ENCODE data around the gene CLDN16. TPM values are rescaled to one million over a fixed set of nuclear protein-coding genes. Genes with fewer than 3 reads are reported as not detected.

The CLDN16 gene
- polyA plus RNA-seq, 1 donor (not counting 4 experiments of a cell fraction or from before 2014, with no cell fraction given) = 0.88 TPM

DNA sequence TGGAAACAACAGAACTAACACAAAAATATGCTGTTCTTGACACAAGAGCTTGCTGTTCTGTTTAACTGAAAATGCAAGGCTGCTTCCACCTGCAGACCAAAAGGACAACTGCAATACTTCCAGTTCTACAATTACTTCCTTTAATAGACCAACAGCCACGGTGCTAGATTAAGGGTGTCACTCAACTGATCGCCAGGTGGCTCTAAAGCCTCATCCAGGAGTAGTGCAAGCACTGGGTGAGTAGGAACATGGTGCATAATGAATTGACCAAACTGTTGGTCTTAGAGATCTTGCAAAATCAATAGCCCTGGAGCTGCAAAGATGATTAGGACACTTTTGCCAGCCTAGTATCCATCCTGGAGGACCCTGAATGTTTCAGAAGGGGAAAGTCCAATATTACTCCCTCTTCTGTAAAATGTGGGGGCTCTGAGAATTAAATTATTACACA, 3.6 kb upstream of the CLDN16 start:
- H3K4me3 ChIP-seq (ENCODE audit: control insufficient read depth in 2 of 3, extremely low read depth in 1 of 3, insufficient read depth in 2 of 3, low read depth in 1 of 3, low read length in 3 of 3) = no peak overlapping the region
- FAIRE-seq = peak; percentile 99
- dilution Hi-C loops (cut with MboI; ENCODE audit: extremely low pct_ligation_motif_present, low sequenced_read_pairs) = no loop called here
- H3K4me2 ChIP-seq (ENCODE audit: control insufficient read depth, extremely low read depth, insufficient read depth, low read depth, low read length) = no peak overlapping the region
- no peaks in the 10 kb centered on the region for H3K27me3 ChIP-seq (ENCODE audit: control insufficient read depth, extremely low read depth, insufficient read depth, low read length)
- DNase-seq (ENCODE audit: low read depth, low spot score) = peak; percentile 76
- no peak overlapping the region for H3K9ac ChIP-seq (ENCODE audit: control insufficient read depth, extremely low read depth, insufficient read depth, low read length)
- TF ChIP-seq, protein P1, sequence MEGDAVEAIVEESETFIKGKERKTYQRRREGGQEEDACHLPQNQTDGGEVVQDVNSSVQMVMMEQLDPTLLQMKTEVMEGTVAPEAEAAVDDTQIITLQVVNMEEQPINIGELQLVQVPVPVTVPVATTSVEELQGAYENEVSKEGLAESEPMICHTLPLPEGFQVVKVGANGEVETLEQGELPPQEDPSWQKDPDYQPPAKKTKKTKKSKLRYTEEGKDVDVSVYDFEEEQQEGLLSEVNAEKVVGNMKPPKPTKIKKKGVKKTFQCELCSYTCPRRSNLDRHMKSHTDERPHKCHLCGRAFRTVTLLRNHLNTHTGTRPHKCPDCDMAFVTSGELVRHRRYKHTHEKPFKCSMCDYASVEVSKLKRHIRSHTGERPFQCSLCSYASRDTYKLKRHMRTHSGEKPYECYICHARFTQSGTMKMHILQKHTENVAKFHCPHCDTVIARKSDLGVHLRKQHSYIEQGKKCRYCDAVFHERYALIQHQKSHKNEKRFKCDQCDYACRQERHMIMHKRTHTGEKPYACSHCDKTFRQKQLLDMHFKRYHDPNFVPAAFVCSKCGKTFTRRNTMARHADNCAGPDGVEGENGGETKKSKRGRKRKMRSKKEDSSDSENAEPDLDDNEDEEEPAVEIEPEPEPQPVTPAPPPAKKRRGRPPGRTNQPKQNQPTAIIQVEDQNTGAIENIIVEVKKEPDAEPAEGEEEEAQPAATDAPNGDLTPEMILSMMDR (optimal IDR thresholded peaks at IDR 0.05 in 1 of 3, IDR thresholded peaks at IDR 0.05 in 1 of 3, conservative IDR thresholded peaks at IDR 0.05 in 1 of 3; ENCODE audit: extremely low read depth in 1 of 3, insufficient read depth in 2 of 3, low read length in 3 of 3) = peak; percentile 75 to 99 (median 93)
- no peak for TF ChIP-seq EZH2 (IDR thresholded peaks at IDR 0.05; ENCODE audit: low read length)
- H3K4me1 ChIP-seq (ENCODE audit: control insufficient read depth, extremely low read depth, insufficient read depth, low read length) = peaks cover 44% of the 10 kb centered on the region
- no peaks in the 10 kb centered on the region for H3K79me2 ChIP-seq (ENCODE audit: control insufficient read depth, insufficient read depth, low read length)
- H3K27ac ChIP-seq (ENCODE audit: control insufficient read depth, insufficient read depth, low read length) = peak overlapping the region; percentile 91
- no peaks in the 10 kb centered on the region for H4K20me1 ChIP-seq (ENCODE audit: control insufficient read depth, extremely low read depth, insufficient read depth, low read length)
- H3K36me3 ChIP-seq (ENCODE audit: control insufficient read depth in 2 of 2, extremely low read depth in 1 of 2, insufficient read depth in 2 of 2, low read length in 2 of 2) = no peaks in the 10 kb centered on the region
- H3K9me3 ChIP-seq (ENCODE audit: control insufficient read depth, low read depth, low read length) = no peaks in the 10 kb centered on the region
- no peak overlapping the region for H2AFZ ChIP-seq (ENCODE audit: control insufficient read depth, low read length)
- no peaks in the 10 kb centered on the region for H3K9me1 ChIP-seq (ENCODE audit: control insufficient read depth, extremely low read depth, insufficient read depth, low read length)

DNA sequence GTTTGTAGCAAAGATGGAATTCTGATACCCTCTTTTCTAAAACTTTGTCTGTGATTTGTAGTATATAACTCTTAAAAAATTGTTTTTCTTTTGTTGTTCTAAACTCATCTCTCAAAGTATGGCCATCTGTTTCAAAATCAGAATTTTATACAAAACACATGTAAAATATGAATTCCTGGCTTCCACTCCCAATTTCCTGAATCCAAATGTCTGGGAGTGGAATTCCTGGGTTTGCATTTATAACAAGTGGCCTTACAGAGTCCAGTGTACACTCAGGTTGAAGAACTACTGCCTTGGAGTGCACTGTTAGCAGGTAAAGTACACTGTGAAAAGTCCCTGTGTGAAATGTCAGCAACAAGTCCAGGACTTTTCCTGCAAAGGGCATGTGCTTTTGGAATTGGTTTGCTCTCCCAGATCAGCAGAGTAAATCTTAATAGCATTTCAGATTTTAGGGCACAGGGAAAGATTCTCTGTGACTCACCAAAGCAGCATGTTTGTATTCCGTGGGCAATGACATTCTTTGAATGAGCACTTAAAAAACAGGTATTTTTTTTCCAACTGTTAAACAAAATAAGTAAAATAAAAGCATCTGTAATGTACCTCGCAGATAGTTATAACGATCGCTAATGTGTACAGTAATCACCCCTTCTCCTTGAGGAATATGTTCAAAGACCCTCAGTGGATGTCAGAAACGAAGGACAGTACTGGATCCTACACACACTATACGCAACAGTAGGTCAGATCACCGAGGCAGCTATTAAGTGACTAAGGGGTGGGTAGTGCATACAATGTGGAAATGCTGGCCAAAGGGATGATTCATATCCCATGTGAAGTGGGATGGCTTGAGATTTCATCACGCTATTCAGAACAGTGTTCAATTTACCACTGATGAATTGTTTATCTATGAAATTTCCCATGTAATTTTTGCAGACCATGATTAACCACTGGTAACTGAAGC, 2.0 kb upstream of the CLDN16 start:
- peak overlapping the region in 1 of 3 experiments; percentile 24 for H3K4me3 ChIP-seq (ENCODE audit: control insufficient read depth in 2 of 3, extremely low read depth in 1 of 3, insufficient read depth in 2 of 3, low read depth in 1 of 3, low read length in 3 of 3)
- FAIRE-seq (peak; percentile 100), DNase-seq (ENCODE audit: low read depth, low spot score) (peak; percentile 58)
- H3K79me2 ChIP-seq (ENCODE audit: control insufficient read depth, insufficient read depth, low read length) = no peaks in the 10 kb centered on the region
- peak overlapping the region; percentile 89 for H3K27ac ChIP-seq (ENCODE audit: control insufficient read depth, insufficient read depth, low read length)
- peak overlapping the region; percentile 74 for H3K4me2 ChIP-seq (ENCODE audit: control insufficient read depth, extremely low read depth, insufficient read depth, low read depth, low read length)
- H3K4me1 ChIP-seq (ENCODE audit: control insufficient read depth, extremely low read depth, insufficient read depth, low read length) = peaks cover 42% of the 10 kb centered on the region
- TF ChIP-seq, protein P1 (optimal IDR thresholded peaks at IDR 0.05 in 1 of 3, IDR thresholded peaks at IDR 0.05 in 1 of 3, conservative IDR thresholded peaks at IDR 0.05 in 1 of 3; ENCODE audit: extremely low read depth in 1 of 3, insufficient read depth in 2 of 3, low read length in 3 of 3) = no peak
- no peak for TF ChIP-seq EZH2 (IDR thresholded peaks at IDR 0.05; ENCODE audit: low read length)
- dilution Hi-C loops (cut with MboI; ENCODE audit: extremely low pct_ligation_motif_present, low sequenced_read_pairs) = no loop called here
- no peaks in the 10 kb centered on the region for H3K9me3 ChIP-seq (ENCODE audit: control insufficient read depth, low read depth, low read length)
- peak overlapping the region; percentile 11 for H3K9ac ChIP-seq (ENCODE audit: control insufficient read depth, extremely low read depth, insufficient read depth, low read length)
- H2AFZ ChIP-seq (ENCODE audit: control insufficient read depth, low read length) = peak overlapping the region; percentile 62
- H3K36me3 ChIP-seq (ENCODE audit: control insufficient read depth in 2 of 2, extremely low read depth in 1 of 2, insufficient read depth in 2 of 2, low read length in 2 of 2) = no peaks in the 10 kb centered on the region
- no peaks in the 10 kb centered on the region for H3K9me1 ChIP-seq (ENCODE audit: control insufficient read depth, extremely low read depth, insufficient read depth, low read length)
- H4K20me1 ChIP-seq (ENCODE audit: control insufficient read depth, extremely low read depth, insufficient read depth, low read length) = no peaks in the 10 kb centered on the region
- H3K27me3 ChIP-seq (ENCODE audit: control insufficient read depth, extremely low read depth, insufficient read depth, low read length) = no peaks in the 10 kb centered on the region
